A673 (cell line): Measurements from ENCODE around the gene ASTL. TPM values are rescaled to one million over a fixed set of nuclear protein-coding genes. Genes with fewer than 3 reads are reported as not detected.

Source experiments
- BruUV-seq: library from RNA; stranded (reverse); fragments of 400-500 nt; replicated peaks from 2 replicates; lab custom pipeline; 2021; lab: Mats Ljungman, UMichigan
- CTCF ChIA-PET: fragments of 300-600 bp; sonication (Branson Sonifier 250); formaldehyde crosslinking; loops from one replicate; lab custom pipeline; 2022; ENCODE audit warnings: antibody characterized with exemption; lab: Charles Lee
- POLR2A ChIA-PET: fragments of 300-600 bp; sonication (Branson Sonifier 250); formaldehyde crosslinking; loops from one replicate; lab custom pipeline; 2022; ENCODE audit warnings: antibody characterized with exemption; ENCODE audit not compliant: low non-redundant PET; lab: Charles Lee
- DNase-seq: peaks from one replicate; pipeline ENCODE4 v3.0.0-alpha.2; 2015; ENCODE audit warnings: low spot score
- H3K27ac ChIP-seq: fragments of 200-600 bp; sonication (generic); 2 replicates; pipeline ENCODE4 v1.5.1; 2016; ENCODE audit warnings: mixed run types, low read depth, mild to moderate bottlenecking, mixed read lengths, antibody characterized with exemption, low read length; ENCODE audit not compliant: poor library complexity, severe bottlenecking
- H3K27me3 ChIP-seq: fragments of 200-600 bp; sonication (generic); replicated peaks from 2 replicates; pipeline ENCODE4 v1.6.1; 2017; ENCODE audit warnings: mixed run types, low read depth, mild to moderate bottlenecking, mixed read lengths, antibody characterized with exemption, low read length; ENCODE audit not compliant: insufficient read depth, poor library complexity
- H3K36me3 ChIP-seq: fragments of 200-600 bp; sonication (generic); 2 replicates; pipeline ENCODE4 v1.6.1; 2016; ENCODE audit warnings: mixed run types, mild to moderate bottlenecking, mixed read lengths, antibody characterized with exemption, low read length; ENCODE audit not compliant: insufficient read depth, poor library complexity, severe bottlenecking
- H3K4me1 ChIP-seq: fragments of 200-600 bp; sonication (generic); 2 replicates; pipeline ENCODE4 v1.6.1; 2017; ENCODE audit warnings: mixed run types, mild to moderate bottlenecking, mixed read lengths, antibody characterized with exemption, low read length; ENCODE audit not compliant: insufficient read depth, poor library complexity, severe bottlenecking
- H3K4me3 ChIP-seq: fragments of 200-600 bp; sonication (generic); 2 replicates; pipeline ENCODE4 v1.5.1; 2016; ENCODE audit warnings: low read depth, mixed run types, mild to moderate bottlenecking, mixed read lengths, low read length; ENCODE audit not compliant: poor library complexity, severe bottlenecking
- H3K9me3 ChIP-seq: fragments of 200-600 bp; sonication (generic); 2 replicates; pipeline ENCODE4 v1.6.1; 2016; ENCODE audit warnings: mixed run types, low read depth, mild to moderate bottlenecking, mixed read lengths, antibody characterized with exemption, low read length; ENCODE audit not compliant: poor library complexity, severe bottlenecking
- CTCF ChIP-seq: fragments of 300-800, 200-600 bp; sonication (generic); conservative IDR thresholded peaks from 2 replicates; pipeline ENCODE4 v1.5.1; 2017; ENCODE audit warnings: low read depth, mild to moderate bottlenecking, antibody characterized with exemption, low read length, moderate library complexity, mixed read lengths
- EZH2 ChIP-seq: fragments of 200-600 bp; sonication (generic); IDR thresholded peaks from 2 replicates; pipeline ENCODE4 v1.6.1; 2017; ENCODE audit warnings: borderline replicate concordance, low read depth, mild to moderate bottlenecking, mixed read lengths, antibody characterized with exemption, low read length; ENCODE audit not compliant: poor library complexity, severe bottlenecking
- intact Hi-C: fragments of 100-400 bp; cut with micrococcal nuclease; formaldehyde crosslinking; loops from one replicate; pipeline ENCODE4 v1.10.0; 2022; ENCODE audit not compliant: unreplicated experiment
- total RNA-seq: library from RNA; stranded (reverse); gene quantifications from 2 replicates; pipeline ENCODE4 v1.2.3, GENCODE V29; 2021

ASTL gene
- total RNA-seq, 1 experiment from 2014 or later, result not detected

- H3K9me3 ChIP-seq, result no peaks in the 10 kb centered on the region
- TF ChIP-seq CTCF (no peak), EZH2 (no peak)
- H3K36me3 ChIP-seq, result no peaks in the 10 kb centered on the region
- no peaks in the 10 kb centered on the region for H3K27me3 ChIP-seq
- POLR2A ChIA-PET, result no interaction called here
- no peak for DNase-seq
- BruUV-seq, result no TSS peak
- no peaks in the 10 kb centered on the region for H3K4me1 ChIP-seq
- H3K27ac ChIP-seq, result no peak overlapping the region
- intact Hi-C loops, result no loop called here
- no peak overlapping the region for H3K4me3 ChIP-seq
- CTCF ChIA-PET, result interaction anchor here (4.1 kb wide), 1 partner anchor 38 kb away, joined by 47 read pairs; no protein-coding TSS in a partner anchor
Observed at GRCh38 chr2:96136129-96136720, 2.1 kb downstream of the ASTL start.

DNA sequence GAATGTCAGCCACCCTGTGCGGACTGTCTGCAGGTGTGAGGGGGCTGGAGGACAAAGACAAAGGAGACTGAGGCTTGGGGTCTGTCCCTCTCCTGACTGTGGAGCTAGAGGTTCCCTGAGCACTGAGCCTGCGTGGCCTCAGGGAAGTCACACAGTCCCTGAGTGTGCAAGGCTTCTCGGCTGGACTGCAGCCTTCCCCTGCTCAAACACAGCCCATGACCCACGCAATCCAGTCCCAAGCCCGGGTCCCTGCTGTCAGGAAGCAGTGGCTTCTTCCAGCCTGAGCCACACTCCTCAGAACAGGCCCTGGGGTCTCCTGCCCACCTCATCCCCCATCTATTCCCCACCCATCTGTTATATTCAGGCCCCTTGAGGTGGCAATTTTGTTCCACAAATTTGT lies 2.7 kb downstream of the ASTL start:
- intact Hi-C loops, result no loop called here
- TF ChIP-seq EZH2, result no peak
- TF ChIP-seq CTCF, result no peak
- BruUV-seq, result no TSS peak
- CTCF ChIA-PET, result interaction anchor here (4.1 kb wide), 1 partner anchor 39 kb away, joined by 47 read pairs; no protein-coding TSS in a partner anchor
- Histone ChIP-seq H3K27me3 (no peaks in the 10 kb centered on the region), H3K4me1 (no peaks in the 10 kb centered on the region), H3K9me3 (no peaks in the 10 kb centered on the region), H3K27ac (no peak overlapping the region), H3K4me3 (no peak overlapping the region), H3K36me3 (no peaks in the 10 kb centered on the region)
- POLR2A ChIA-PET, result no interaction called here
- no peak for DNase-seq

DNA sequence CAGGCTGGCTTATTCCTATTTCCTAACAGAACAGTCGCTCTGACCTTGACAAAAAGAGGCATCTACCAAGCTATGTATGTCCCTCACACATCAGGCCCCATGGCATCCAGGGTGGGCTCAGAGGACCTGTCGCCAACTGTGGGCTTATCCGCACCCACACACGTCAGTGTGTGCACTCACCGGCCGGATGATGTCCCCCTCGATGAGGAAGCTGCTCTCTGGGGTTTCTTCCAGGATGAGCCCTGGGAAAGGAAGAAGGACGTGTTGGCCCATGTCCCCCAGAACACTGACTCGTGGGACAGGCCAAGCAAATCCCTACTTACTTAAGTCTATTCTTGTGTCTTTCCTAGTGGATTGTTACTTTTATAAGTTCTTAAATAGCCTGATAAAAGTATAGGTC lies 3.1 kb downstream of the ASTL start:
- ChIA-PET POLR2A (no interaction called here), CTCF (no interaction called here)
- BruUV-seq, result no TSS peak

More for the DNA sequence above, 3.1 kb downstream of the ASTL start:
- Histone ChIP-seq H3K27ac (no peak overlapping the region), H3K27me3 (no peaks in the 10 kb centered on the region), H3K9me3 (no peaks in the 10 kb centered on the region), H3K36me3 (no peaks in the 10 kb centered on the region), H3K4me3 (no peak overlapping the region), H3K4me1 (no peaks in the 10 kb centered on the region)
- DNase-seq, result no peak
- intact Hi-C loops, result no loop called here
- TF ChIP-seq CTCF (no peak), EZH2 (no peak)
